ENCODE data around the gene PFN1. TPM values are rescaled to one million over a fixed set of nuclear protein-coding genes. Genes with fewer than 3 reads are reported as not detected.

Gene PFN1
- total and polyA plus RNA-seq, 10 of the 15 experiments (the other 5 are each of a cell fraction or from before 2014, with no cell fraction given): 154 to 3,892 (median 1,918) TPM

DNA sequence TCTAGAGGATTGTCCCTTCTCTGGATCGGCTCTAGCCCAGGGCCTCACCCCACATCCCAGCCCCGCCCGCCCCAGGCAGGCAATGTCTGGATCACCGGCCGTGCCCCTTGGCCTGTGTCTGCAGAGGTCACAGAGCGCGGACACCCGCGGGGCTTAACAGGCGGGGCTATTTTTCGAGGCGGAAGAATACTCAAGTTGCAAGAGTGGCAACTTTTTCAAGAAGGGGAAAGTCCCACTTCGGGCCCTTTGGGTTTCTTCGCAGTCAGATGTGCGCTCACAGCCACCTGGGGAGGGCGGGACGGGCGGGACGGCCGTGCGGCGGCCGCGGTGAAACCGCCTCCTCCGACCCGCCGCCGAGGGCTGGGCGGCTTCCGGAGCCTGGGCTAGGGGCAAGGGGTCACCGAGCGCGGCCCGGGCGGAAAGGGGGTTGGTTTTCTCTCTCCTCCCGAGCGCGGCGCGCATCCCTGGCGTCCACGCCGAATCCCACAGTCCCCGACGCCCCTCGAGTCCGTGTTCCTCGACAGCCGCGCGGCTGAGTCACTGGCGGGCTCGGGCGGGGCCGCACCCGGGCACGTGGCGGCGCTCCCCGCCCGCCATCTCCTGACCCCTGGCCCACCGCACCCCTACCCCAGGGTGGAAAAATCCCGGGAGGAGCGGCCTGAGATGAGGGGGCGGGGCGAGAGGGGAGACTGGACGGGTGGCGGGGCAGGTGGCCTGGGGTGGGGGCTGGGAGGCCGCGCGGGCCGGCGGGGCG, 1.2 kb upstream of the PFN1 start (continued):
- TF ChIP-seq, protein P1, sequence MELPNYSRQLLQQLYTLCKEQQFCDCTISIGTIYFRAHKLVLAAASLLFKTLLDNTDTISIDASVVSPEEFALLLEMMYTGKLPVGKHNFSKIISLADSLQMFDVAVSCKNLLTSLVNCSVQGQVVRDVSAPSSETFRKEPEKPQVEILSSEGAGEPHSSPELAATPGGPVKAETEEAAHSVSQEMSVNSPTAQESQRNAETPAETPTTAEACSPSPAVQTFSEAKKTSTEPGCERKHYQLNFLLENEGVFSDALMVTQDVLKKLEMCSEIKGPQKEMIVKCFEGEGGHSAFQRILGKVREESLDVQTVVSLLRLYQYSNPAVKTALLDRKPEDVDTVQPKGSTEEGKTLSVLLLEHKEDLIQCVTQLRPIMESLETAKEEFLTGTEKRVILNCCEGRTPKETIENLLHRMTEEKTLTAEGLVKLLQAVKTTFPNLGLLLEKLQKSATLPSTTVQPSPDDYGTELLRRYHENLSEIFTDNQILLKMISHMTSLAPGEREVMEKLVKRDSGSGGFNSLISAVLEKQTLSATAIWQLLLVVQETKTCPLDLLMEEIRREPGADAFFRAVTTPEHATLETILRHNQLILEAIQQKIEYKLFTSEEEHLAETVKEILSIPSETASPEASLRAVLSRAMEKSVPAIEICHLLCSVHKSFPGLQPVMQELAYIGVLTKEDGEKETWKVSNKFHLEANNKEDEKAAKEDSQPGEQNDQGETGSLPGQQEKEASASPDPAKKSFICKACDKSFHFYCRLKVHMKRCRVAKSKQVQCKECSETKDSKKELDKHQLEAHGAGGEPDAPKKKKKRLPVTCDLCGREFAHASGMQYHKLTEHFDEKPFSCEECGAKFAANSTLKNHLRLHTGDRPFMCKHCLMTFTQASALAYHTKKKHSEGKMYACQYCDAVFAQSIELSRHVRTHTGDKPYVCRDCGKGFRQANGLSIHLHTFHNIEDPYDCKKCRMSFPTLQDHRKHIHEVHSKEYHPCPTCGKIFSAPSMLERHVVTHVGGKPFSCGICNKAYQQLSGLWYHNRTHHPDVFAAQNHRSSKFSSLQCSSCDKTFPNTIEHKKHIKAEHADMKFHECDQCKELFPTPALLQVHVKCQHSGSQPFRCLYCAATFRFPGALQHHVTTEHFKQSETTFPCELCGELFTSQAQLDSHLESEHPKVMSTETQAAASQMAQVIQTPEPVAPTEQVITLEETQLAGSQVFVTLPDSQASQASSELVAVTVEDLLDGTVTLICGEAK (IDR thresholded peaks at IDR 0.05; ENCODE audit: borderline replicate concordance): no peak
- no peak for TF ChIP-seq YBX1 (IDR thresholded peaks at IDR 0.05)
- TF ChIP-seq SMAD5 (IDR thresholded peaks at IDR 0.05; ENCODE audit: low read depth): peak; percentile 68; the same call in 1 of the 2 replicates
- TF ChIP-seq LARP7 (IDR thresholded peaks at IDR 0.05): no peak
- no peak for TF ChIP-seq BCL11A (IDR thresholded peaks at IDR 0.05; ENCODE audit: low read depth, low read length)
- peak; percentile 83 for TF ChIP-seq TAF1 (IDR thresholded peaks at IDR 0.05; ENCODE audit: borderline replicate concordance, low read depth, low read length)
- TF ChIP-seq RAD51 (IDR thresholded peaks at IDR 0.05): no peak
- no peak for TF ChIP-seq MYC (IDR thresholded peaks at IDR 0.05; ENCODE audit: insufficient read depth, insufficient read length, insufficient replicate concordance, low read length, severe bottlenecking)
- peak; percentile 40 for TF ChIP-seq YY1 (IDR thresholded peaks at IDR 0.05; ENCODE audit: low read depth, low read length)
- TF ChIP-seq FOXK2 (IDR thresholded peaks at IDR 0.05): no peak
- TF ChIP-seq MEF2A (IDR thresholded peaks at IDR 0.05; ENCODE audit: insufficient read depth, low read depth, low read length): 0 out of 2 replicates have a peak, but pooled peaks have one; percentile 32
- no peak for TF ChIP-seq CBFB (IDR thresholded peaks at IDR 0.05; ENCODE audit: low read depth)
- peak; percentile 41 to 88; a peak in 3 of 4 replicates for TF ChIP-seq BHLHE40 (IDR thresholded peaks at IDR 0.05; ENCODE audit: borderline replicate concordance in 1 of 2, low read depth in 2 of 2, low read length in 1 of 2)
- TF ChIP-seq DPF2 (IDR thresholded peaks at IDR 0.05): peak; percentile 62; the same call in 1 of the 2 replicates
- TF ChIP-seq EGR1 (IDR thresholded peaks at IDR 0.05; ENCODE audit: borderline replicate concordance in 1 of 2, low read depth in 2 of 2, low read length in 2 of 2): 0 out of 3 replicates have a peak, but pooled peaks of 1 of the 2 experiments have one; percentile 19
- TF ChIP-seq FOS (IDR thresholded peaks at IDR 0.05; ENCODE audit: borderline replicate concordance, extremely low read depth, insufficient read length): no peak
- no peak for TF ChIP-seq SPI1 (IDR thresholded peaks at IDR 0.05; ENCODE audit: borderline replicate concordance, insufficient read depth, low read depth, low read length)
- TF ChIP-seq, protein P2, sequence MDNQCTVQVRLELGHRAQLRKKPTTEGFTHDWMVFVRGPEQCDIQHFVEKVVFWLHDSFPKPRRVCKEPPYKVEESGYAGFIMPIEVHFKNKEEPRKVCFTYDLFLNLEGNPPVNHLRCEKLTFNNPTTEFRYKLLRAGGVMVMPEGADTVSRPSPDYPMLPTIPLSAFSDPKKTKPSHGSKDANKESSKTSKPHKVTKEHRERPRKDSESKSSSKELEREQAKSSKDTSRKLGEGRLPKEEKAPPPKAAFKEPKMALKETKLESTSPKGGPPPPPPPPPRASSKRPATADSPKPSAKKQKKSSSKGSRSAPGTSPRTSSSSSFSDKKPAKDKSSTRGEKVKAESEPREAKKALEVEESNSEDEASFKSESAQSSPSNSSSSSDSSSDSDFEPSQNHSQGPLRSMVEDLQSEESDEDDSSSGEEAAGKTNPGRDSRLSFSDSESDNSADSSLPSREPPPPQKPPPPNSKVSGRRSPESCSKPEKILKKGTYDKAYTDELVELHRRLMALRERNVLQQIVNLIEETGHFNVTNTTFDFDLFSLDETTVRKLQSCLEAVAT (IDR thresholded peaks at IDR 0.05): no peak
- TF ChIP-seq, protein P3, sequence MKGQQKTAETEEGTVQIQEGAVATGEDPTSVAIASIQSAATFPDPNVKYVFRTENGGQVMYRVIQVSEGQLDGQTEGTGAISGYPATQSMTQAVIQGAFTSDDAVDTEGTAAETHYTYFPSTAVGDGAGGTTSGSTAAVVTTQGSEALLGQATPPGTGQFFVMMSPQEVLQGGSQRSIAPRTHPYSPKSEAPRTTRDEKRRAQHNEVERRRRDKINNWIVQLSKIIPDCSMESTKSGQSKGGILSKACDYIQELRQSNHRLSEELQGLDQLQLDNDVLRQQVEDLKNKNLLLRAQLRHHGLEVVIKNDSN (IDR thresholded peaks at IDR 0.05; ENCODE audit: borderline replicate concordance, extremely low read length, insufficient read depth, low read depth, low read length): peak; percentile 46
- TF ChIP-seq KAT2A (conservative IDR thresholded peaks at IDR 0.05; ENCODE audit: control insufficient read depth, low read depth, low read length): no peak
- no peak for TF ChIP-seq TCF7 (IDR thresholded peaks at IDR 0.05; ENCODE audit: borderline replicate concordance)
- peak; percentile 84 for TF ChIP-seq TCF3 (IDR thresholded peaks at IDR 0.05; ENCODE audit: borderline replicate concordance, insufficient read depth, low read depth, low read length)
- TF ChIP-seq CHD2 (IDR thresholded peaks at IDR 0.05; ENCODE audit: borderline replicate concordance, low read depth, low read length): peak; percentile 79

Data from GM12878 (cell line).